Liver (tissue), 3 donors: Measurements from ENCODE around the gene TSHZ3.

Experiments
- EGR1 ChIP-seq, 2 donors: IDR thresholded peaks; 2 replicates each; pipeline ENCODE4 v1.6.1; 2016 to 2018; ENCODE audit warnings: antibody characterized with exemption in 2 of 2, low read depth in 2 of 2
- HNF4A ChIP-seq, 2 donors: conservative IDR thresholded peaks; 2 replicates each; pipeline ENCODE4 v1.6.1; 2016; ENCODE audit warnings: antibody characterized with exemption in 2 of 2, mild to moderate bottlenecking in 2 of 2
- JUND ChIP-seq, 2 donors: IDR thresholded peaks; 2 replicates each; pipeline ENCODE4 v1.6.1; 2016; ENCODE audit warnings: antibody characterized with exemption in 2 of 2
- MAX ChIP-seq: IDR thresholded peaks from 2 replicates; pipeline ENCODE4 v1.6.1; 2016; ENCODE audit warnings: antibody characterized with exemption
- SP1 ChIP-seq: IDR thresholded peaks from 2 replicates; pipeline ENCODE4 v1.6.1; 2018; ENCODE audit warnings: antibody characterized with exemption, mild to moderate bottlenecking
- TAF1 ChIP-seq: conservative IDR thresholded peaks from 2 replicates; pipeline ENCODE4 v1.6.1; 2016; ENCODE audit warnings: antibody characterized with exemption, mild to moderate bottlenecking
- ZBTB33 ChIP-seq: IDR thresholded peaks from 2 replicates; pipeline ENCODE4 v1.6.1; 2016; ENCODE audit warnings: antibody characterized with exemption
- TF ChIP-seq, protein P1 (sequence below): fragments of 150-350 bp; IDR thresholded peaks from 2 replicates; pipeline ENCODE4 v1.5.1; 2017; ENCODE audit warnings: improper control_type of control experiment, low read depth, low read length; ENCODE audit not compliant: missing input control
- TF ChIP-seq, protein P2 (sequence below): IDR thresholded peaks from 2 replicates; pipeline ENCODE4 v1.6.1; 2016; ENCODE audit warnings: antibody characterized with exemption, mild to moderate bottlenecking
- donor health status: healthy.
- donor health status: healthy.

- TF ChIP-seq SP1 = no peak
- TF ChIP-seq, protein P1, sequence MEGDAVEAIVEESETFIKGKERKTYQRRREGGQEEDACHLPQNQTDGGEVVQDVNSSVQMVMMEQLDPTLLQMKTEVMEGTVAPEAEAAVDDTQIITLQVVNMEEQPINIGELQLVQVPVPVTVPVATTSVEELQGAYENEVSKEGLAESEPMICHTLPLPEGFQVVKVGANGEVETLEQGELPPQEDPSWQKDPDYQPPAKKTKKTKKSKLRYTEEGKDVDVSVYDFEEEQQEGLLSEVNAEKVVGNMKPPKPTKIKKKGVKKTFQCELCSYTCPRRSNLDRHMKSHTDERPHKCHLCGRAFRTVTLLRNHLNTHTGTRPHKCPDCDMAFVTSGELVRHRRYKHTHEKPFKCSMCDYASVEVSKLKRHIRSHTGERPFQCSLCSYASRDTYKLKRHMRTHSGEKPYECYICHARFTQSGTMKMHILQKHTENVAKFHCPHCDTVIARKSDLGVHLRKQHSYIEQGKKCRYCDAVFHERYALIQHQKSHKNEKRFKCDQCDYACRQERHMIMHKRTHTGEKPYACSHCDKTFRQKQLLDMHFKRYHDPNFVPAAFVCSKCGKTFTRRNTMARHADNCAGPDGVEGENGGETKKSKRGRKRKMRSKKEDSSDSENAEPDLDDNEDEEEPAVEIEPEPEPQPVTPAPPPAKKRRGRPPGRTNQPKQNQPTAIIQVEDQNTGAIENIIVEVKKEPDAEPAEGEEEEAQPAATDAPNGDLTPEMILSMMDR = no peak
- TF ChIP-seq, protein P2, sequence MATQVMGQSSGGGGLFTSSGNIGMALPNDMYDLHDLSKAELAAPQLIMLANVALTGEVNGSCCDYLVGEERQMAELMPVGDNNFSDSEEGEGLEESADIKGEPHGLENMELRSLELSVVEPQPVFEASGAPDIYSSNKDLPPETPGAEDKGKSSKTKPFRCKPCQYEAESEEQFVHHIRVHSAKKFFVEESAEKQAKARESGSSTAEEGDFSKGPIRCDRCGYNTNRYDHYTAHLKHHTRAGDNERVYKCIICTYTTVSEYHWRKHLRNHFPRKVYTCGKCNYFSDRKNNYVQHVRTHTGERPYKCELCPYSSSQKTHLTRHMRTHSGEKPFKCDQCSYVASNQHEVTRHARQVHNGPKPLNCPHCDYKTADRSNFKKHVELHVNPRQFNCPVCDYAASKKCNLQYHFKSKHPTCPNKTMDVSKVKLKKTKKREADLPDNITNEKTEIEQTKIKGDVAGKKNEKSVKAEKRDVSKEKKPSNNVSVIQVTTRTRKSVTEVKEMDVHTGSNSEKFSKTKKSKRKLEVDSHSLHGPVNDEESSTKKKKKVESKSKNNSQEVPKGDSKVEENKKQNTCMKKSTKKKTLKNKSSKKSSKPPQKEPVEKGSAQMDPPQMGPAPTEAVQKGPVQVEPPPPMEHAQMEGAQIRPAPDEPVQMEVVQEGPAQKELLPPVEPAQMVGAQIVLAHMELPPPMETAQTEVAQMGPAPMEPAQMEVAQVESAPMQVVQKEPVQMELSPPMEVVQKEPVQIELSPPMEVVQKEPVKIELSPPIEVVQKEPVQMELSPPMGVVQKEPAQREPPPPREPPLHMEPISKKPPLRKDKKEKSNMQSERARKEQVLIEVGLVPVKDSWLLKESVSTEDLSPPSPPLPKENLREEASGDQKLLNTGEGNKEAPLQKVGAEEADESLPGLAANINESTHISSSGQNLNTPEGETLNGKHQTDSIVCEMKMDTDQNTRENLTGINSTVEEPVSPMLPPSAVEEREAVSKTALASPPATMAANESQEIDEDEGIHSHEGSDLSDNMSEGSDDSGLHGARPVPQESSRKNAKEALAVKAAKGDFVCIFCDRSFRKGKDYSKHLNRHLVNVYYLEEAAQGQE = no peak
- no peak for TF ChIP-seq EGR1 (IDR thresholded peaks at IDR 0.05; ENCODE audit: low read depth in 2 of 2)
- TF ChIP-seq MAX = no peak
- no peak for TF ChIP-seq TAF1
- TF ChIP-seq ZBTB33 = no peak
- TF ChIP-seq HNF4A (conservative IDR thresholded peaks at IDR 0.05) = no peak
- no peak for TF ChIP-seq JUND (IDR thresholded peaks at IDR 0.05)
Measured at GRCh38 chr19:31385744-31386143, 36.5 kb upstream of the TSHZ3 start.
